ENCODE results near the gene IDE.

IDE gene

GRCh38 chr10:92562424-92562823, 11.5 kb downstream of the IDE start:
- H3K9ac ChIP-seq (ENCODE audit: low read length) = no peak overlapping the region
- no peak overlapping the region for H4K8ac ChIP-seq (ENCODE audit: low read length)
- no peak overlapping the region for H2BK120ac ChIP-seq (ENCODE audit: low read depth, low read length)
- H2BK15ac ChIP-seq (ENCODE audit: low read depth, poor library complexity, severe bottlenecking) = no peak overlapping the region
- no peak overlapping the region for H3K4ac ChIP-seq (ENCODE audit: low read depth in 1 of 2, low read length in 2 of 2)
- H4K91ac ChIP-seq (ENCODE audit: low read length) = no peak overlapping the region
- peaks cover 29% of the 10 kb centered on the region for H3K79me1 ChIP-seq (replicated peaks; ENCODE audit: low read length, poor library complexity, severe bottlenecking)
- no peak overlapping the region for H3K23ac ChIP-seq (ENCODE audit: low read length in 2 of 2)
- H3K27ac ChIP-seq (ENCODE audit: low read length, poor library complexity, severe bottlenecking) = no peak overlapping the region
- DNase-seq = no peak
- no peak overlapping the region for H3K4me3 ChIP-seq (ENCODE audit: insufficient read depth in 1 of 2, low read depth in 1 of 2, low read length in 2 of 2)
- no peak overlapping the region for H2AFZ ChIP-seq (ENCODE audit: low read depth, low read length)
- H2BK5ac ChIP-seq (ENCODE audit: low read depth, low read length, poor library complexity, severe bottlenecking) = no peak overlapping the region
- H2AK5ac ChIP-seq (ENCODE audit: low read length, severe bottlenecking) = no peak overlapping the region
- peaks cover 11% of the 10 kb centered on the region for H3K9me3 ChIP-seq (ENCODE audit: control insufficient read depth, low read length)
- H2BK12ac ChIP-seq (ENCODE audit: low read length in 2 of 2) = no peak overlapping the region
- H3K27me3 ChIP-seq (ENCODE audit: control insufficient read depth in 1 of 2, insufficient read depth in 1 of 2, low read length in 2 of 2) = no peaks in the 10 kb centered on the region
- no peak overlapping the region for H3K18ac ChIP-seq (ENCODE audit: low read depth in 1 of 2, low read length in 2 of 2)
- H3K4me1 ChIP-seq (ENCODE audit: control insufficient read depth, insufficient read depth, low read depth, low read length) = no peaks in the 10 kb centered on the region
- peaks cover 14 to 33% of the 10 kb centered on the region in 2 experiments for H3K36me3 ChIP-seq (ENCODE audit: control insufficient read depth in 1 of 2, insufficient read depth in 2 of 2, low read depth in 1 of 2, low read length in 2 of 2)
- no peak overlapping the region for H3K14ac ChIP-seq (ENCODE audit: low read length in 2 of 2)
- no peak overlapping the region for H3K4me2 ChIP-seq (ENCODE audit: low read length, poor library complexity, severe bottlenecking)

DNA sequence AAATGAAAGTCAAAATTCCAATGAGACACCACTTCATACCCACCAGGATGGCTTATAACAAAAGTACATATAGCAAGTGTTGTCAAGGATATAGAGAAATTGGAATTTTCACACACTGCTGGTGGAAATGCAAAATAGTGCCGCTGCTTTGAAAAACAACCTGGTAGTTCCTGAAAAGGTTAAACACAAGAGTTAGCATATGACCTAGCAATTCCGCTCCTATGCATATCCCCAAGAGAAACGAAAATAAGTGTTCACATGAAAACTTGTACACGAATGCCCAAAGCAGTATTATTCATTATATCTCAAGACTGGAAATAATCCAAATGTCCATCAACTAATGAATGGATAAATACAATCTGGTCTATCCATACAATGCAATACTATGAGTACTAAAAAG, 14.8 kb downstream of the IDE start:
- Histone ChIP-seq H3K18ac (ENCODE audit: low read depth in 1 of 2, low read length in 2 of 2) (no peak overlapping the region), H2BK15ac (ENCODE audit: low read depth, poor library complexity, severe bottlenecking) (no peak overlapping the region), H3K4me1 (ENCODE audit: control insufficient read depth, insufficient read depth, low read depth, low read length) (no peaks in the 10 kb centered on the region), H2BK5ac (ENCODE audit: low read depth, low read length, poor library complexity, severe bottlenecking) (no peak overlapping the region), H3K27me3 (ENCODE audit: control insufficient read depth in 1 of 2, insufficient read depth in 1 of 2, low read length in 2 of 2) (no peaks in the 10 kb centered on the region), H3K9me3 (ENCODE audit: control insufficient read depth, low read length) (peaks cover 19% of the 10 kb centered on the region), H3K4ac (ENCODE audit: low read depth in 1 of 2, low read length in 2 of 2) (no peak overlapping the region), H2AFZ (ENCODE audit: low read depth, low read length) (no peak overlapping the region), H2AK5ac (ENCODE audit: low read length, severe bottlenecking) (no peak overlapping the region), H3K36me3 (ENCODE audit: control insufficient read depth in 1 of 2, insufficient read depth in 2 of 2, low read depth in 1 of 2, low read length in 2 of 2) (peaks cover 25 to 37% of the 10 kb centered on the region in 2 experiments), H3K4me3 (ENCODE audit: insufficient read depth in 1 of 2, low read depth in 1 of 2, low read length in 2 of 2) (no peak overlapping the region), H3K23ac (ENCODE audit: low read length in 2 of 2) (no peak overlapping the region), H4K8ac (ENCODE audit: low read length) (no peak overlapping the region), H3K27ac (ENCODE audit: low read length, poor library complexity, severe bottlenecking) (no peak overlapping the region), H3K9ac (ENCODE audit: low read length) (no peak overlapping the region), H3K79me1 (replicated peaks; ENCODE audit: low read length, poor library complexity, severe bottlenecking) (peaks cover 19% of the 10 kb centered on the region), H2BK120ac (ENCODE audit: low read depth, low read length) (no peak overlapping the region), H3K14ac (ENCODE audit: low read length in 2 of 2) (no peak overlapping the region), H2BK12ac (ENCODE audit: low read length in 2 of 2) (no peak overlapping the region), H4K91ac (ENCODE audit: low read length) (no peak overlapping the region), H3K4me2 (ENCODE audit: low read length, poor library complexity, severe bottlenecking) (no peak overlapping the region)
- no peak for DNase-seq
- WGBS = 97% methylated on average over 4 of the region's 4 CpGs

- Histone ChIP-seq H3K27ac (ENCODE audit: low read length, poor library complexity, severe bottlenecking) (no peak overlapping the region), H3K9me3 (ENCODE audit: control insufficient read depth, low read length) (peaks cover 17% of the 10 kb centered on the region), H2BK15ac (ENCODE audit: low read depth, poor library complexity, severe bottlenecking) (no peak overlapping the region), H3K4me3 (ENCODE audit: insufficient read depth in 1 of 2, low read depth in 1 of 2, low read length in 2 of 2) (peak overlapping the region in 1 of 2 experiments; percentile 28), H3K23ac (ENCODE audit: low read length in 2 of 2) (no peak overlapping the region), H3K18ac (ENCODE audit: low read depth in 1 of 2, low read length in 2 of 2) (no peak overlapping the region), H2BK5ac (ENCODE audit: low read depth, low read length, poor library complexity, severe bottlenecking) (no peak overlapping the region), H2AK5ac (ENCODE audit: low read length, severe bottlenecking) (no peak overlapping the region), H4K8ac (ENCODE audit: low read length) (no peak overlapping the region), H3K27me3 (ENCODE audit: control insufficient read depth in 1 of 2, insufficient read depth in 1 of 2, low read length in 2 of 2) (no peaks in the 10 kb centered on the region), H3K14ac (ENCODE audit: low read length in 2 of 2) (no peak overlapping the region), H3K36me3 (ENCODE audit: control insufficient read depth in 1 of 2, insufficient read depth in 2 of 2, low read depth in 1 of 2, low read length in 2 of 2) (peaks cover 18 to 31% of the 10 kb centered on the region in 2 experiments), H3K4me1 (ENCODE audit: control insufficient read depth, insufficient read depth, low read depth, low read length) (no peaks in the 10 kb centered on the region), H4K91ac (ENCODE audit: low read length) (no peak overlapping the region), H2BK12ac (ENCODE audit: low read length in 2 of 2) (no peak overlapping the region), H3K9ac (ENCODE audit: low read length) (no peak overlapping the region), H3K4me2 (ENCODE audit: low read length, poor library complexity, severe bottlenecking) (no peak overlapping the region), H2BK120ac (ENCODE audit: low read depth, low read length) (no peak overlapping the region), H3K4ac (ENCODE audit: low read depth in 1 of 2, low read length in 2 of 2) (no peak overlapping the region), H2AFZ (ENCODE audit: low read depth, low read length) (no peak overlapping the region), H3K79me1 (replicated peaks; ENCODE audit: low read length, poor library complexity, severe bottlenecking) (peaks cover 16% of the 10 kb centered on the region)
- WGBS = 98% methylated on average over 2 of the region's 2 CpGs
- no peak for DNase-seq
These were observed 19.9 kb downstream of the IDE start for GRCh38 chr10:92553959-92554358.

GRCh38 chr10:92552310-92552709, 21.6 kb downstream of the IDE start:
- H3K4ac ChIP-seq (ENCODE audit: low read depth in 1 of 2, low read length in 2 of 2) = no peak overlapping the region
- H3K36me3 ChIP-seq (ENCODE audit: control insufficient read depth in 1 of 2, insufficient read depth in 2 of 2, low read depth in 1 of 2, low read length in 2 of 2) = peaks cover 13 to 25% of the 10 kb centered on the region in 2 experiments
- no peak overlapping the region for H2BK15ac ChIP-seq (ENCODE audit: low read depth, poor library complexity, severe bottlenecking)
- no peak overlapping the region for H2BK12ac ChIP-seq (ENCODE audit: low read length in 2 of 2)
- WGBS = 98% methylated on average over 5 of the region's 5 CpGs
- H3K9ac ChIP-seq (ENCODE audit: low read length) = no peak overlapping the region
- H4K91ac ChIP-seq (ENCODE audit: low read length) = no peak overlapping the region
- no peak overlapping the region for H3K27ac ChIP-seq (ENCODE audit: low read length, poor library complexity, severe bottlenecking)
- H3K27me3 ChIP-seq (ENCODE audit: control insufficient read depth in 1 of 2, insufficient read depth in 1 of 2, low read length in 2 of 2) = no peaks in the 10 kb centered on the region
- H2BK120ac ChIP-seq (ENCODE audit: low read depth, low read length) = no peak overlapping the region
- H3K18ac ChIP-seq (ENCODE audit: low read depth in 1 of 2, low read length in 2 of 2) = no peak overlapping the region
- H3K4me3 ChIP-seq (ENCODE audit: insufficient read depth in 1 of 2, low read depth in 1 of 2, low read length in 2 of 2) = no peak overlapping the region
- H3K23ac ChIP-seq (ENCODE audit: low read length in 2 of 2) = no peak overlapping the region
- no peak overlapping the region for H2BK5ac ChIP-seq (ENCODE audit: low read depth, low read length, poor library complexity, severe bottlenecking)
- H2AFZ ChIP-seq (ENCODE audit: low read depth, low read length) = no peak overlapping the region
- no peak overlapping the region for H3K14ac ChIP-seq (ENCODE audit: low read length in 2 of 2)
- H2AK5ac ChIP-seq (ENCODE audit: low read length, severe bottlenecking) = no peak overlapping the region
- peaks cover 21% of the 10 kb centered on the region for H3K79me1 ChIP-seq (replicated peaks; ENCODE audit: low read length, poor library complexity, severe bottlenecking)
- peaks cover 12% of the 10 kb centered on the region for H3K9me3 ChIP-seq (ENCODE audit: control insufficient read depth, low read length)
- H3K4me1 ChIP-seq (ENCODE audit: control insufficient read depth, insufficient read depth, low read depth, low read length) = no peaks in the 10 kb centered on the region
- DNase-seq = no peak
- no peak overlapping the region for H3K4me2 ChIP-seq (ENCODE audit: low read length, poor library complexity, severe bottlenecking)
- H4K8ac ChIP-seq (ENCODE audit: low read length) = no peak overlapping the region
